NB4 (cell line): ENCODE results near the gene HOXA4.

Experiments used
- CTCF ChIP-seq: IDR thresholded peaks from one replicate; pipeline ENCODE4 v1.5.1; 2012; ENCODE audit warnings: low read depth, low read length
- MYC ChIP-seq: IDR thresholded peaks from 2 replicates; pipeline ENCODE4 v1.6.1; 2011; ENCODE audit warnings: low read depth, low read length
- POLR2A ChIP-seq: IDR thresholded peaks from 2 replicates; pipeline ENCODE4 v1.6.1; 2011; ENCODE audit warnings: mild to moderate bottlenecking; ENCODE audit not compliant: insufficient read length; ENCODE audit errors: extremely low read depth
- TF ChIP-seq, protein P1 (sequence below): IDR thresholded peaks from 2 replicates; pipeline ENCODE4 v1.6.1; 2011; ENCODE audit warnings: low read depth, low read length

- TF ChIP-seq CTCF (no peak), POLR2A (no peak), MYC (no peak)
- TF ChIP-seq, protein P1, sequence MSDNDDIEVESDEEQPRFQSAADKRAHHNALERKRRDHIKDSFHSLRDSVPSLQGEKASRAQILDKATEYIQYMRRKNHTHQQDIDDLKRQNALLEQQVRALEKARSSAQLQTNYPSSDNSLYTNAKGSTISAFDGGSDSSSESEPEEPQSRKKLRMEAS: no peak
Measured at GRCh38 chr7:27088002-27088922, 42.3 kb downstream of the HOXA4 start.
